ENCODE results near the gene PRRG3.

GRCh38 chrX:151692825-151693224, 2.4 kb upstream of the PRRG3 start:
- TF ChIP-seq POLR2A (IDR thresholded peaks at IDR 0.05) (no peak), CTCF (IDR thresholded peaks at IDR 0.05) (no peak)

All from Peyer's patch (tissue), 4 donors.